LNCaP clone FGC (cell line): ENCODE results near the gene RASIP1.
"Not testable (repeated sequence)": the region's sequence is repeated elsewhere in the genome, so short reads cannot be mapped to it uniquely, and the experiment has no call there.

Experiments used
- DNase-seq: peaks from one replicate; pipeline ENCODE4 v3.0.0-alpha.2; 2011; ENCODE audit warnings: low read depth
- H3K4me3 ChIP-seq: 2 replicates; pipeline ENCODE4 v1.5.1; 2011; ENCODE audit warnings: mild to moderate bottlenecking, low read depth, low read length, control low read depth
- CTCF ChIP-seq: IDR thresholded peaks from 2 replicates; pipeline ENCODE4 v1.5.1; 2012; ENCODE audit warnings: mild to moderate bottlenecking; ENCODE audit not compliant: control insufficient read depth, insufficient read depth; ENCODE audit errors: extremely low read depth

RASIP1 gene

GRCh38 chr19:48696353-48697010, 43.9 kb downstream of the RASIP1 start:
- no peak for TF ChIP-seq CTCF
- H3K4me3 ChIP-seq: no peak overlapping the region
- DNase-seq: no peak

GRCh38 chr19:48695743-48696352, 44.6 kb downstream of the RASIP1 start, which contains the start of gene FUT2:
Gene FUT2 (plus strand): TSS chr19:48695971. CDS start chr19:48702957, 6,986 bp downstream.
- no peak for TF ChIP-seq CTCF
- DNase-seq: no peak
- H3K4me3 ChIP-seq: no peak within 1 kb of the TSS

- not testable (repeated sequence) for DNase-seq, H3K4me3 ChIP-seq
Measured at GRCh38 chr19:48693629-48694028, 46.8 kb downstream of the RASIP1 start.

- TF ChIP-seq CTCF: no peak
- DNase-seq: no peak
- H3K4me3 ChIP-seq: no peak overlapping the region
Measured at GRCh38 chr19:48689449-48689848, 51.0 kb downstream of the RASIP1 start.

GRCh38 chr19:48687776-48688175, 52.6 kb downstream of the RASIP1 start:
- no peak for DNase-seq
- no peak overlapping the region for H3K4me3 ChIP-seq
- TF ChIP-seq CTCF: no peak

GRCh38 chr19:48686637-48687036, 53.8 kb downstream of the RASIP1 start:
- not testable (repeated sequence) for DNase-seq, H3K4me3 ChIP-seq

GRCh38 chr19:48686088-48686487, 54.3 kb downstream of the RASIP1 start:
- no peak overlapping the region for H3K4me3 ChIP-seq
- TF ChIP-seq CTCF: no peak
- no peak for DNase-seq

GRCh38 chr19:48685583-48685982, 54.8 kb downstream of the RASIP1 start:
- no peak for DNase-seq
- no peak for TF ChIP-seq CTCF
- no peak overlapping the region for H3K4me3 ChIP-seq
